Measurements from ENCODE around the gene TEPSIN. TPM values are rescaled to one million over a fixed set of nuclear protein-coding genes. Genes with fewer than 3 reads are reported as not detected.
A peak's percentile ranks its signal among the peaks of the same experiment; 100 is the strongest.

The TEPSIN gene
- total and polyA plus RNA-seq, 2 of the 8 experiments (the other 6 are each of a cell fraction or from before 2014, with no cell fraction given): 22.9 to 28.0 TPM

- Histone ChIP-seq H2BK20ac (ENCODE audit: low read length) (no peak overlapping the region), H2AFZ (ENCODE audit: low read length) (no peak overlapping the region), H3K4me3 (ENCODE audit: extremely low read depth in 1 of 4, insufficient read depth in 2 of 4, low read depth in 3 of 4, low read length in 4 of 4) (no peak overlapping the region), H2BK15ac (ENCODE audit: low read length) (no peak overlapping the region), H3K9ac (replicated peaks in 1 of 4; ENCODE audit: extremely low read depth in 1 of 4, low read depth in 3 of 4, low read length in 3 of 4) (no peak overlapping the region), H3K79me1 (ENCODE audit: low read depth, low read length) (no peaks in the 10 kb centered on the region; the same call in 1 of the 2 replicates), H4K91ac (replicated peaks; ENCODE audit: insufficient read length, low read length) (no peak overlapping the region), H3K23ac (ENCODE audit: insufficient read length) (no peak overlapping the region), H2BK12ac (ENCODE audit: low read depth, low read length) (no peak overlapping the region), H3K18ac (ENCODE audit: extremely low read depth, low read length) (no peak overlapping the region), H3K27ac (ENCODE audit: low read depth, low read length) (no peak overlapping the region), H3K4me2 (ENCODE audit: insufficient read depth in 1 of 2, low read depth in 2 of 2, low read length in 2 of 2) (no peak overlapping the region), H3K27me3 (replicated peaks in 1 of 4; ENCODE audit: control insufficient read depth in 3 of 4, extremely low read depth in 1 of 4, insufficient read depth in 3 of 4, low read length in 3 of 4) (no peaks in the 10 kb centered on the region), H3K79me2 (ENCODE audit: control insufficient read depth in 1 of 2, insufficient read depth in 2 of 2, low read length in 2 of 2) (peaks cover 0 to 13% of the 10 kb centered on the region in 2 experiments; a peak in 2 of 4 replicates), H4K5ac (ENCODE audit: insufficient read length, low read depth, low read length) (no peak overlapping the region), H2BK5ac (ENCODE audit: low read depth, low read length) (no peak overlapping the region), H3K23me2 (ENCODE audit: low read depth, low read length) (peaks cover 8% of the 10 kb centered on the region; the same call in 1 of the 2 replicates), H3K9me3 (ENCODE audit: insufficient read depth in 2 of 2, low read depth in 1 of 2, low read length in 1 of 2) (no peaks in the 10 kb centered on the region), H2AK5ac (ENCODE audit: low read depth, low read length) (no peak overlapping the region), H4K8ac (ENCODE audit: extremely low read depth, insufficient read depth, low read length) (0 out of 2 replicates have a peak overlapping the region, but pooled peaks have one; percentile 76), H4K20me1 (replicated peaks in 1 of 2; ENCODE audit: control insufficient read depth in 1 of 2, insufficient read depth in 2 of 2, low read length in 2 of 2) (peaks cover 10 to 17% of the 10 kb centered on the region in 2 experiments), H3K4me1 (replicated peaks in 1 of 4; ENCODE audit: control insufficient read depth in 3 of 4, insufficient read depth in 4 of 4, low read length in 3 of 4) (peaks cover 0 to 8% (median 3%) of the 10 kb centered on the region in 4 experiments; a peak in 2 of 7 replicates), H3K14ac (ENCODE audit: insufficient read length) (no peak overlapping the region), H3K36me3 (ENCODE audit: control insufficient read depth in 2 of 4, insufficient read depth in 4 of 4, low read length in 3 of 4) (no peaks in the 10 kb centered on the region), H2BK120ac (replicated peaks; ENCODE audit: low read depth, low read length) (no peak overlapping the region), H3K4ac (replicated peaks; ENCODE audit: insufficient read length, low read depth, low read length) (no peak overlapping the region), H3K56ac (replicated peaks; ENCODE audit: insufficient read length, low read depth, low read length) (no peak overlapping the region)
- ChIA-PET POLR2A (ENCODE audit: partially characterized antibody) (interaction anchor here (1.3 kb wide), 1 partner anchor 276 kb away, joined by 3 read pairs; no protein-coding TSS in a partner anchor), CTCF (ENCODE audit: partially characterized antibody) (interaction anchor here (1.3 to 1.6 kb wide), 4 partner anchors 13 to 141 kb away, joined by 3 to 7 read pairs (median 6); no protein-coding TSS in a partner anchor)
- WGBS, 2 experiments (ENCODE audit: extremely low coverage in 1 of 2, insufficient coverage in 1 of 2, insufficient read length in 1 of 2, insufficient replicate concordance in 2 of 2, low coverage in 1 of 2, low lambda C conversion rate in 2 of 2, missing lambda C conversion rate in 1 of 2): 89% methylated on average over 5 of the region's 10 CpGs; no CpG with 5 or more reads in 1 of the 2 experiments
- TF ChIP-seq ZNF274 (IDR thresholded peaks at IDR 0.05; ENCODE audit: borderline replicate concordance, extremely low read depth, low read length) (no peak), BACH1 (IDR thresholded peaks at IDR 0.05; ENCODE audit: low read length) (no peak), POLR2A (IDR thresholded peaks at IDR 0.05; ENCODE audit: control extremely low read depth in 1 of 2, low read depth in 2 of 2, low read length in 2 of 2) (no peak), SP2 (IDR thresholded peaks at IDR 0.05; ENCODE audit: low read length) (no peak), MAX (IDR thresholded peaks at IDR 0.05) (no peak), CTBP2 (IDR thresholded peaks at IDR 0.05; ENCODE audit: borderline replicate concordance, insufficient read depth, insufficient read length, low read length) (no peak), HDAC6 (IDR thresholded peaks at IDR 0.05; ENCODE audit: low read depth, low read length) (no peak), TAF7 (optimal IDR thresholded peaks at IDR 0.05; ENCODE audit: borderline replicate concordance, low read depth, low read length) (no peak), TEAD4 (IDR thresholded peaks at IDR 0.05; ENCODE audit: low read depth, low read length) (no peak), BRCA1 (IDR thresholded peaks at IDR 0.05; ENCODE audit: low read depth, low read length) (no peak), SIN3A (conservative IDR thresholded peaks at IDR 0.05 in 1 of 2, IDR thresholded peaks at IDR 0.05 in 1 of 2; ENCODE audit: low read depth in 1 of 2, low read length in 2 of 2) (no peak)
- FAIRE-seq (no peak), DNase-seq (ENCODE audit: low read depth in 1 of 2, low spot score in 2 of 2) (no peak)
Observed at GRCh38 chr17:81243333-81243664, 4.4 kb upstream of the TEPSIN start.

Data from H1 (cell line).